Left ventricle myocardium inferior (tissue), 1 donor: ENCODE results near the gene ADCY9. TPM values are rescaled to one million over a fixed set of nuclear protein-coding genes. Genes with fewer than 3 reads are reported as not detected.

ENCODE experiments used
- DNase-seq: peaks from one replicate; pipeline ENCODE4 v3.0.0-alpha.2; 2020
- H3K27ac ChIP-seq: fragments of 200-600 bp; replicated peaks from 2 replicates; pipeline ENCODE4 v1.8.0; 2021
- H3K27me3 ChIP-seq: fragments of 200-600 bp; 2 replicates; pipeline ENCODE4 v1.8.0; 2021; ENCODE audit warnings: low read depth
- H3K36me3 ChIP-seq: fragments of 200-600 bp; 2 replicates; pipeline ENCODE4 v1.8.0; 2021
- H3K4me1 ChIP-seq: fragments of 200-600 bp; 2 replicates; pipeline ENCODE4 v1.8.0; 2021
- H3K4me3 ChIP-seq: fragments of 200-600 bp; 2 replicates; pipeline ENCODE4 v1.8.0; 2021; ENCODE audit warnings: mild to moderate bottlenecking, moderate library complexity
- H3K9me3 ChIP-seq: fragments of 200-600 bp; replicated peaks from 2 replicates; pipeline ENCODE4 v1.8.0; 2021
- intact Hi-C: fragments of 100-400 bp; cut with micrococcal nuclease; formaldehyde crosslinking; loops from one replicate; pipeline ENCODE4 v1.11.0; 2022
- total RNA-seq: library from RNA; stranded (reverse); fragmentation: NEBNext Ultra II Directional; extraction: Animal tissue kit (Norgen Biotek cat#: 25700); gene quantifications from one replicate; pipeline ENCODE4 v1.2.1, GENCODE V29; 2021
- TF ChIP-seq, protein P1 (sequence below): fragments of 200-600 bp; IDR thresholded peaks from 2 replicates; pipeline ENCODE4 v1.8.0; 2021; ENCODE audit warnings: antibody characterized with exemption, mild to moderate bottlenecking, borderline replicate concordance
- donor health status: DM: no; HTN: yes; CAD: no; lungs with severe emphysema.

Gene ADCY9
- total RNA-seq, 1 donor from 2014 or later, result 44.3 TPM

DNA sequence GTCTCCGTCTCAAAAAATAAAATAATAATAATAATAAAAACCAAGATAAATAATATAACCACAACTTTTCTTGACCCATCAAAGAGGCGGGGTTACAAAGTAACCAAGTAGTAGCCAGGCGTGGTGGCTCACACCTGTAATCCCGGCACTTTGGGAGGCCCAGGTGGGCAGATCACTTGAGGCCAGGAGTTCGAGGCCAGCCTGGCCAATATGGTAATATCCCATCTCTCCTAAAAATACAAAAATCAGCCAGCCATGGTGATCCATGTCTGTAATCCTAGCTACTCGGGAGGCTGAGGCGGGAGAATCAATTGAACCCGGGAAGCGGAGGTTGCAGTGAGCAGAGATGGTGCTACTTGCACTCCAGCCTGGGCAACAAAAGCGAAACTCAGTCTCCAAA is 45.3 kb downstream of the ADCY9 start:
- Histone ChIP-seq H3K9me3 (no peaks in the 10 kb centered on the region), H3K27me3 (no peaks in the 10 kb centered on the region)
- TF ChIP-seq, protein P1, sequence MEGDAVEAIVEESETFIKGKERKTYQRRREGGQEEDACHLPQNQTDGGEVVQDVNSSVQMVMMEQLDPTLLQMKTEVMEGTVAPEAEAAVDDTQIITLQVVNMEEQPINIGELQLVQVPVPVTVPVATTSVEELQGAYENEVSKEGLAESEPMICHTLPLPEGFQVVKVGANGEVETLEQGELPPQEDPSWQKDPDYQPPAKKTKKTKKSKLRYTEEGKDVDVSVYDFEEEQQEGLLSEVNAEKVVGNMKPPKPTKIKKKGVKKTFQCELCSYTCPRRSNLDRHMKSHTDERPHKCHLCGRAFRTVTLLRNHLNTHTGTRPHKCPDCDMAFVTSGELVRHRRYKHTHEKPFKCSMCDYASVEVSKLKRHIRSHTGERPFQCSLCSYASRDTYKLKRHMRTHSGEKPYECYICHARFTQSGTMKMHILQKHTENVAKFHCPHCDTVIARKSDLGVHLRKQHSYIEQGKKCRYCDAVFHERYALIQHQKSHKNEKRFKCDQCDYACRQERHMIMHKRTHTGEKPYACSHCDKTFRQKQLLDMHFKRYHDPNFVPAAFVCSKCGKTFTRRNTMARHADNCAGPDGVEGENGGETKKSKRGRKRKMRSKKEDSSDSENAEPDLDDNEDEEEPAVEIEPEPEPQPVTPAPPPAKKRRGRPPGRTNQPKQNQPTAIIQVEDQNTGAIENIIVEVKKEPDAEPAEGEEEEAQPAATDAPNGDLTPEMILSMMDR, result no peak

DNA sequence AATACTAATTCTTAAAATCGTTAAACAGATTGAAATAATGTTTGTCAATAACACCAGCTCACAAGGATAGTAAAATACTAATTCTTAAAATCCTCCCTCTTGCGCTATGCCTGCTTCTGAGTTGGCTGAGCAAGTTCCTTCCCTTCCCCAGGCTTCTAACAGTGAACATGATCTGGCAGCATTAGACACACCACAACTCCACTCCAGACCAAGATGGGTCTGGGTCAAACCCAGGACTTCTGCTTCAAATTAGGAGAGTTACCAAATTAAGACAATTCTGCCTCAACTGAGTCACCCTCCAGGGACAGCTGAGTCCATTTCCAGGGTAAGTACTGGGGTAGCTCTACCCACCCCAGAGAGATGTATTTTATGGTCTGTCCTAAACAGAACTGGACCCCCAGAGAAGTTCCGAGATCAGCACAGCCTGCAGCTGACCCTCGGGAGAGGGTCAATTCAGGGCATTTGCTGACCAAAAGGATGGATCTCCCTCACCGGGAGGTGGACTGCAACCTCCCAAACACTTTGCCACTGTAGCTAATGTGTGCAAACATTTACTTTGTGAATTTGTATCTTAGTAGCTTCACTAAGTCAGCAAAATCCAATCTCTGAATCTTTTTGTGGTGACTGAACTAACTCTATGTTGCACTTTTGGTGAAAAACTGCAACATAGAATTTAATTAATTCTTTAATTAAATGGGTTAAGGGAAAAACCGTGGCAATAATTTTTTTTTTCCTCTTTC is 48.8 kb downstream of the ADCY9 start:
- H3K36me3 ChIP-seq, result no peaks in the 10 kb centered on the region
- H3K27ac ChIP-seq, result no peak overlapping the region
- H3K4me1 ChIP-seq, result peaks cover 7% of the 10 kb centered on the region
- TF ChIP-seq, protein P1, result no peak
- H3K9me3 ChIP-seq, result peaks cover 12% of the 10 kb centered on the region
- H3K4me3 ChIP-seq, result no peak overlapping the region
- intact Hi-C loops, result no loop called here
- no peak for DNase-seq
- no peaks in the 10 kb centered on the region for H3K27me3 ChIP-seq

More for the DNA sequence above, 45.3 kb downstream of the ADCY9 start:
- H3K4me1 ChIP-seq, result peaks cover 7% of the 10 kb centered on the region
- H3K27ac ChIP-seq, result no peak overlapping the region
- H3K4me3 ChIP-seq, result no peak overlapping the region
- intact Hi-C loops, result no loop called here
- no peak for DNase-seq
- no peaks in the 10 kb centered on the region for H3K36me3 ChIP-seq

DNA sequence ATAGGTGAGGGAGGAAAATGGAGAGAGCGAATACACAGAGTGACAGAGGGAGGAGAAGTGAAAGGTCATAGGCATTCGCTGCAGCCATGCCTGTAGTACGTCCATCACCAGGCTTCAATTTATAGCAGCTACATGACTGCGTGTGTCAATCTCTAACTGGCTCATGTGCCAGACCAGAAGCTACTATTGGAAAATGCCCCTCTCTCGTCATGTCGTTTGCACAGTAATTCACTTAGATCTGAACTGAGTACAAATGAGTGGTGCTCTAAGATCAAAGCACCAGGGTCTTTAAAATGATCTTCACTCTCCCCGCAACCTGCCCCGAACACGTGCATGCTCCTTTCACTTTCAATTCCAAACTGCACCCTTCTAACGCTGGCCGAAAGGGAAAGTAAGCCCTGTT is 51.3 kb downstream of the ADCY9 start:
- TF ChIP-seq, protein P1, result no peak
- Histone ChIP-seq H3K27ac (peak overlapping the region; percentile 38), H3K4me1 (peaks cover 11% of the 10 kb centered on the region), H3K27me3 (no peaks in the 10 kb centered on the region), H3K36me3 (no peaks in the 10 kb centered on the region), H3K9me3 (peaks cover 37% of the 10 kb centered on the region), H3K4me3 (peak overlapping the region; percentile 41)
- intact Hi-C loops, result no loop called here
- DNase-seq, result no peak

- Histone ChIP-seq H3K4me1 (peaks cover 8% of the 10 kb centered on the region), H3K9me3 (peaks cover 38% of the 10 kb centered on the region), H3K4me3 (no peak overlapping the region), H3K36me3 (no peaks in the 10 kb centered on the region), H3K27ac (no peak overlapping the region), H3K27me3 (no peaks in the 10 kb centered on the region)
- DNase-seq, result no peak
- TF ChIP-seq, protein P1, result no peak
- intact Hi-C loops, result no loop called here
Observed at GRCh38 chr16:4062212-4062802, 53.9 kb downstream of the ADCY9 start.

DNA sequence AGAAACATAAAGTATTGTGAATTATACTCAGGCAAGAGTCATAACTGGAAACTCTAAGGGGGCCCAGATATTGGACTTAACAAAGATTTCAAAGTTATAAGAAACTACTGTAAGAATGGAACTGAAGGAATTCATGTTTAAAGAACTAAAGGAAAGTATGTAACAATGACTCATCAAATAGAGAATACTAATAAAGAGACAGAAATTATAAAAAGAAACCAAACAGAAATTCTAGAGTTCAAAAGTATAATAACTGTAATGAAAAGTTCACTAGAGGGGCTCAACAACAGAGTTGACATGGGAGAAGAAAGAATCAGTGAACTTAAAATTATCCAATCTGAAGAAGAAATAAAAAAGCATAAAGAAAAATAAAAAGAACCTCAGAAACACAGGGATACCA is 55.4 kb downstream of the ADCY9 start:
- no peaks in the 10 kb centered on the region for H3K27me3 ChIP-seq
- intact Hi-C loops, result no loop called here
- H3K36me3 ChIP-seq, result no peaks in the 10 kb centered on the region
- H3K9me3 ChIP-seq, result peaks cover 38% of the 10 kb centered on the region
- H3K27ac ChIP-seq, result no peak overlapping the region
- TF ChIP-seq, protein P1, result no peak
- DNase-seq, result no peak
- H3K4me1 ChIP-seq, result peaks cover 10% of the 10 kb centered on the region
- H3K4me3 ChIP-seq, result no peak overlapping the region
